ENCODE results near the gene OIP5. TPM values are rescaled to one million over a fixed set of nuclear protein-coding genes. Genes with fewer than 3 reads are reported as not detected.
A peak's percentile ranks its signal among the peaks of the same experiment; 100 is the strongest.
"Not testable (repeated sequence)": the region's sequence is repeated elsewhere in the genome, so short reads cannot be mapped to it uniquely, and the experiment has no call there.

The OIP5 gene
- total RNA-seq, 1 donor, result 0.72 TPM

DNA sequence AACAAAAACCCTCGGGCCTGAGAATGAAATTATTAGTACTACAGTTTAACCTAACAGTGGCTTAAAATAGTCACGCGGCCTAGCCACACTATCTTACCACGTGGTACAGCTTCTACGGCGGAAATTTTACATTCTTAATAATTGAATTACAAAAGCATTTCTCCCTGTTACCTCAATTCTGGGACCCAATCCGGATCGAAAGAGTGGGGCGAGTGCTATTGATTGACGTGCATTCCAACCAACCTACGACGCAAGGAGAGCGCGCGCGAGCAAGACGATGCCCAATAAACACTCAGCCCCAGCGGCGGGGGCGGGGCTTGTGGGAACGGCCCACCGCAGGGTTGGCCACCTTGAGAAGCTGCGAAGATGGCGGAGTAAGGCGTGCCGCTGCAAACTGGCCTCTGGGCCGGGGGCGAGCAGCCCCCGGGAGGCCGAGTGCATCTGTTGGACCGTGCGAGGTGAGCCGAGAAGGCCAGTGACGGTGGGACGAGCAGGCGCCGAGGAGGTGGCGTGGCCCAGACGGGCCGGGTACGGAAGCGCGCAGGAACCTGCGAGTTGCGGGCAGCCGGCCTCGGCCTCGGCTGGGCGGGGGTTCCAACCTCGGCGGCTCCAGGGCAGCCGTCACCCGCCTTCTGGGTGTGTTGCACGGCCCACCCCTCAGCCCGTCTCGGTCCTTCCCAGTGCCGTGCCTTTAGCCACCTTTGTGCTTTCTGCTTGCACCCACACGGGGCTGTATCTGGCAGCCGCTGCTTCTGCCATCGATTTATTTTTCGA is 48.6 kb downstream of the OIP5 start:
- peaks cover 32% of the 10 kb centered on the region for H3K4me1 ChIP-seq (ENCODE audit: insufficient read depth, low read length)
- peaks cover 36% of the 10 kb centered on the region for H3K79me2 ChIP-seq (ENCODE audit: insufficient read depth, low read length)
- H3K9me3 ChIP-seq (ENCODE audit: low read depth, low read length), result no peaks in the 10 kb centered on the region
- peak overlapping the region; percentile 77 for H3K27ac ChIP-seq (ENCODE audit: low read depth, low read length)
- TF ChIP-seq, protein P1, sequence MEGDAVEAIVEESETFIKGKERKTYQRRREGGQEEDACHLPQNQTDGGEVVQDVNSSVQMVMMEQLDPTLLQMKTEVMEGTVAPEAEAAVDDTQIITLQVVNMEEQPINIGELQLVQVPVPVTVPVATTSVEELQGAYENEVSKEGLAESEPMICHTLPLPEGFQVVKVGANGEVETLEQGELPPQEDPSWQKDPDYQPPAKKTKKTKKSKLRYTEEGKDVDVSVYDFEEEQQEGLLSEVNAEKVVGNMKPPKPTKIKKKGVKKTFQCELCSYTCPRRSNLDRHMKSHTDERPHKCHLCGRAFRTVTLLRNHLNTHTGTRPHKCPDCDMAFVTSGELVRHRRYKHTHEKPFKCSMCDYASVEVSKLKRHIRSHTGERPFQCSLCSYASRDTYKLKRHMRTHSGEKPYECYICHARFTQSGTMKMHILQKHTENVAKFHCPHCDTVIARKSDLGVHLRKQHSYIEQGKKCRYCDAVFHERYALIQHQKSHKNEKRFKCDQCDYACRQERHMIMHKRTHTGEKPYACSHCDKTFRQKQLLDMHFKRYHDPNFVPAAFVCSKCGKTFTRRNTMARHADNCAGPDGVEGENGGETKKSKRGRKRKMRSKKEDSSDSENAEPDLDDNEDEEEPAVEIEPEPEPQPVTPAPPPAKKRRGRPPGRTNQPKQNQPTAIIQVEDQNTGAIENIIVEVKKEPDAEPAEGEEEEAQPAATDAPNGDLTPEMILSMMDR (IDR thresholded peaks at IDR 0.05; ENCODE audit: extremely low read depth, low read depth, low read length), result no peak
- DNase-seq (ENCODE audit: insufficient read length, low spot score, missing footprints), result peak; percentile 99
- H3K27me3 ChIP-seq (ENCODE audit: insufficient read depth, low read length), result no peaks in the 10 kb centered on the region
- H3K4me3 ChIP-seq (ENCODE audit: insufficient read depth, low read length), result peak overlapping the region; percentile 92
- no peaks in the 10 kb centered on the region for H4K20me1 ChIP-seq (ENCODE audit: insufficient read depth, low read length)
- H3K4me2 ChIP-seq (ENCODE audit: insufficient read depth, low read length), result peak overlapping the region; percentile 95
- peak overlapping the region; percentile 83 for H2AFZ ChIP-seq (ENCODE audit: low read length)
- peaks cover 30% of the 10 kb centered on the region for H3K36me3 ChIP-seq (ENCODE audit: insufficient read depth, low read length)

DNA sequence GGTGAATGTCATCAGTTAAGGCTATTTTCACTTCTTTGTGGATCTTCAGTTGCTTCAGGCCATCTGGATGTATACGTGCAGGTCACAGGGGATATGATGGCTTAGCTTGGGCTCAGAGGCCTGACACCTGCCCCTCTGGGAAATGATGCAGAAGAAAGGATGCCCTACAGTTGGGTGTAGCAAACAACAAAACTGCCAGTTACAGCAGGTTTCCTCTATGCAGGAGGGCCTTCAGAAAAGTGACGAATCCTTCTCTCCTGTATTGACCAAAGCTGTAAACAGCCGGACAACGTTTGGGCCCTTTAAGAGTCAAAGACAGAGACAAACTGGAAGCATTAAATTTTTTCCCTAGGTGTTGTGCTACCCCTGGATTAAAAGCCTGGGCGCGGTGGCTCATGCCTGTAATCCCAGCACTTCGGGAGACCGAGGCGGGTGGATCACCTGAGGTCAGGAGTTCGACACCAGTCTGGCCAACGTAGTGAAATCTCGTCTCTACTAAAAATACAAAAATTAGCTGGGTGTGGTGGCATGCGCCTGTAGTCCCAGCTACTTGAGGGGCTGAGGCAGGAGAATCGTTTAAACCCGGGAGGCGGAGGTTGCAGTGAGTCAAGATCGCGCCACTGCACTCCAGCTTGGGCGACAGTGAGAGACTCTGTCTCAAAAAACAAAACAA is 49.3 kb downstream of the OIP5 start:
- peak; percentile 13 for DNase-seq (ENCODE audit: insufficient read length, low spot score, missing footprints)
- not testable (repeated sequence) for H4K20me1 ChIP-seq (ENCODE audit: insufficient read depth, low read length); H3K27me3 ChIP-seq (ENCODE audit: insufficient read depth, low read length); H3K9me3 ChIP-seq (ENCODE audit: low read depth, low read length)
- Histone ChIP-seq H3K79me2 (ENCODE audit: insufficient read depth, low read length) (peaks cover 29% of the 10 kb centered on the region), H3K27ac (ENCODE audit: low read depth, low read length) (peak overlapping the region; percentile 76), H3K36me3 (ENCODE audit: insufficient read depth, low read length) (peaks cover 23% of the 10 kb centered on the region), H3K4me3 (ENCODE audit: insufficient read depth, low read length) (peak overlapping the region; percentile 92), H3K4me1 (ENCODE audit: insufficient read depth, low read length) (peaks cover 32% of the 10 kb centered on the region), H2AFZ (ENCODE audit: low read length) (peak overlapping the region; percentile 77), H3K4me2 (ENCODE audit: insufficient read depth, low read length) (peak overlapping the region; percentile 81)

DNA sequence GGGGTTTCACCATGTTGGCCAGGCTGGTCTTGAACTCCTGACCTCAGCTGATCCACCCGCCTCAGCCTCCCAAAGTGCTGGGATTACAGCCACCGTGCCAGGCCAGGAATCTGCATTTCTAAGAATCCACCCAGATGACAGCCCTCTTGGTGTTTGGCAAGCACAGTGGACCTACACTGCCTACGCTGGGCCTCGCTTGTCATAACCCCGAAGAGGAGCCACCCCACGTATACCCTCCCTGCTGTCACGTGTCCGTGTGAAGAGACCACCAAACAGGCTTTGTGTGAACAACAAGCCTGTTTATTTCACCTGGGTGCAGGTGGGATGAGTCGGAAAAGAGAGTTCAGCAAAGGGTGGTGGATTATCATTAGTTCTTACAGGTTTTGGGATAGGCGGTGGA is 50.0 kb downstream of the OIP5 start:
- H3K27me3 ChIP-seq (ENCODE audit: insufficient read depth, low read length); DNase-seq (ENCODE audit: insufficient read length, low spot score, missing footprints); H4K20me1 ChIP-seq (ENCODE audit: insufficient read depth, low read length); H3K9me3 ChIP-seq (ENCODE audit: low read depth, low read length); H3K27ac ChIP-seq (ENCODE audit: low read depth, low read length); H3K4me3 ChIP-seq (ENCODE audit: insufficient read depth, low read length); H2AFZ ChIP-seq (ENCODE audit: low read length); H3K4me2 ChIP-seq (ENCODE audit: insufficient read depth, low read length): not testable (repeated sequence)
- H3K36me3 ChIP-seq (ENCODE audit: insufficient read depth, low read length), result peaks cover 18% of the 10 kb centered on the region
- H3K79me2 ChIP-seq (ENCODE audit: insufficient read depth, low read length), result peaks cover 25% of the 10 kb centered on the region
- H3K4me1 ChIP-seq (ENCODE audit: insufficient read depth, low read length), result peaks cover 32% of the 10 kb centered on the region

DNA sequence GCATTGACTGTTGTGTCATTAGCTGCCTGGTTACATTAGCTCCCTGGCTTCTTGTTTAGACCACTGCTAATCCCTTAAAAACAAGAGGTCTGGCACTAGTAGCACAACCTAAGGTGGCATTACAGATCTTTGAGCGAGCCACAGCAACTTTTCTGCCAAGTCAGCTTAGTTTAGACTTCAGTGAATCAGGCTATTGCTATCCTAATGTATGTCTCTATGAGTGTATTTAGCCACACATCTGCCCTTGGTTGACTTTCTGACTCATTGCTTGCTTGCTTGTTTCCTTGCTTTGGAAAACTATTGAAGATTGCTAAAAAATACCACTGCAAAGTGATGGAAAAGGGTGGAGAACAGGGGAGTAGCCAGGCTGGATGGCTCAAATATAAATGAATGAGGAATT is 51.2 kb downstream of the OIP5 start:
- Histone ChIP-seq H3K27me3 (ENCODE audit: insufficient read depth, low read length) (no peaks in the 10 kb centered on the region), H3K4me3 (ENCODE audit: insufficient read depth, low read length) (no peak overlapping the region), H3K4me2 (ENCODE audit: insufficient read depth, low read length) (peak overlapping the region; percentile 4), H3K9me3 (ENCODE audit: low read depth, low read length) (no peaks in the 10 kb centered on the region), H3K79me2 (ENCODE audit: insufficient read depth, low read length) (peaks cover 22% of the 10 kb centered on the region), H3K4me1 (ENCODE audit: insufficient read depth, low read length) (peaks cover 25% of the 10 kb centered on the region), H3K36me3 (ENCODE audit: insufficient read depth, low read length) (peaks cover 6% of the 10 kb centered on the region), H2AFZ (ENCODE audit: low read length) (no peak overlapping the region), H3K27ac (ENCODE audit: low read depth, low read length) (no peak overlapping the region), H4K20me1 (ENCODE audit: insufficient read depth, low read length) (no peaks in the 10 kb centered on the region)
- TF ChIP-seq, protein P1 (IDR thresholded peaks at IDR 0.05; ENCODE audit: extremely low read depth, low read depth, low read length), result no peak
- peak; percentile 90 for DNase-seq (ENCODE audit: insufficient read length, low spot score, missing footprints)
